GM19238 (cell line): ENCODE data around the gene METAP1D.
A peak's percentile ranks its signal among the peaks of the same experiment; 100 is the strongest.
"Not testable (repeated sequence)": the region's sequence is repeated elsewhere in the genome, so short reads cannot be mapped to it uniquely, and the experiment has no call there.

Experiments used
- DNase-seq: peaks from one replicate; pipeline ENCODE4 v3.0.0; 2011; ENCODE audit warnings: low spot score; ENCODE audit not compliant: insufficient read length

The METAP1D gene

GRCh38 chr2:171996021-171996420 lies 3.7 kb upstream of the METAP1D start:
- DNase-seq: no peak

- DNase-seq: not testable (repeated sequence)
Measured at GRCh38 chr2:171997031-171997430, 2.7 kb upstream of the METAP1D start.

- DNase-seq: no peak
Measured at GRCh38 chr2:171999161-171999560, 592 bp upstream of the METAP1D start.

- no peak for DNase-seq
Measured at GRCh38 chr2:172000696-172001361, 1.1 kb downstream of the METAP1D start.

- no peak for DNase-seq
Measured at GRCh38 chr2:172007372-172007771, 7.6 kb downstream of the METAP1D start.

GRCh38 chr2:172009823-172010222 lies 10.1 kb downstream of the METAP1D start:
- no peak for DNase-seq

- DNase-seq: no peak
Measured at GRCh38 chr2:172011812-172012575, 12.2 kb downstream of the METAP1D start.

- DNase-seq: no peak
Measured at GRCh38 chr2:172012677-172013391, 13.1 kb downstream of the METAP1D start.

- DNase-seq: peak; percentile 19
Measured at GRCh38 chr2:172013396-172013795, 13.6 kb downstream of the METAP1D start.

- no peak for DNase-seq
Measured at GRCh38 chr2:172021074-172021931, 21.6 kb downstream of the METAP1D start.

GRCh38 chr2:172021955-172022354 lies 22.2 kb downstream of the METAP1D start:
- no peak for DNase-seq

- DNase-seq: no peak
Measured at GRCh38 chr2:172031536-172031935, 31.8 kb downstream of the METAP1D start.

- DNase-seq: no peak
Measured at GRCh38 chr2:172038121-172038520, 38.4 kb downstream of the METAP1D start.

- no peak for DNase-seq
Measured at GRCh38 chr2:172038604-172039003, 38.9 kb downstream of the METAP1D start.

GRCh38 chr2:172039011-172039704 lies 39.4 kb downstream of the METAP1D start:
- no peak for DNase-seq

GRCh38 chr2:172040311-172040710 lies 40.6 kb downstream of the METAP1D start:
- no peak for DNase-seq

GRCh38 chr2:172046080-172046678 lies 46.4 kb downstream of the METAP1D start:
- no peak for DNase-seq

GRCh38 chr2:172046866-172047565 lies 47.3 kb downstream of the METAP1D start:
- DNase-seq: no peak
